ENCODE data around the gene KMT5B.

- no peak for TF ChIP-seq CTCF (conservative IDR thresholded peaks at IDR 0.05 in 1 of 2, IDR thresholded peaks at IDR 0.05 in 1 of 2; ENCODE audit: low read depth in 1 of 2, low read length in 2 of 2)
- no peak for TF ChIP-seq EZH2 (IDR thresholded peaks at IDR 0.05; ENCODE audit: low read length, missing control alignments)
These were observed 16.5 kb upstream of the KMT5B start for GRCh38 chr11:68229601-68230000.

Measured in fibroblast of lung (primary cell).